ENCODE results near the gene EDNRB. TPM values are rescaled to one million over a fixed set of nuclear protein-coding genes. Genes with fewer than 3 reads are reported as not detected.

The EDNRB gene
- total and polyA plus RNA-seq, 2 of the 8 experiments (the other 6 are each of a cell fraction or from before 2014, with no cell fraction given): 15.8 to 73.2 TPM

- no peaks in the 10 kb centered on the region for H4K20me1 ChIP-seq (replicated peaks in 1 of 2; ENCODE audit: control insufficient read depth in 1 of 2, insufficient read depth in 2 of 2, low read length in 2 of 2)
- no peaks in the 10 kb centered on the region for H3K79me1 ChIP-seq (ENCODE audit: low read depth, low read length)
- DNase-seq (ENCODE audit: low read depth in 1 of 2, low spot score in 2 of 2) (no peak), FAIRE-seq (no peak)
- H3K9ac ChIP-seq (replicated peaks in 1 of 4; ENCODE audit: extremely low read depth in 1 of 4, low read depth in 3 of 4, low read length in 3 of 4): no peak overlapping the region
- peaks cover 0 to 19% (median 10%) of the 10 kb centered on the region in 4 experiments; a peak in 4 of 7 replicates for H3K4me1 ChIP-seq (replicated peaks in 1 of 4; ENCODE audit: control insufficient read depth in 3 of 4, insufficient read depth in 4 of 4, low read length in 3 of 4)
- no peak overlapping the region for H3K23ac ChIP-seq (ENCODE audit: insufficient read length)
- H4K91ac ChIP-seq (replicated peaks; ENCODE audit: insufficient read length, low read length): peak overlapping the region; percentile 75
- H3K14ac ChIP-seq (ENCODE audit: insufficient read length): no peak overlapping the region
- peak overlapping the region; percentile 15; the same call in 1 of the 2 replicates for H2AFZ ChIP-seq (ENCODE audit: low read length)
- POLR2A ChIA-PET (ENCODE audit: partially characterized antibody): interaction anchor here (1.3 kb wide), 1 partner anchor 39 kb away, joined by 3 read pairs; no protein-coding TSS in a partner anchor
- peak overlapping the region; percentile 18; the same call in 1 of the 2 replicates for H2BK5ac ChIP-seq (ENCODE audit: low read depth, low read length)
- H2AK5ac ChIP-seq (ENCODE audit: low read depth, low read length): no peak overlapping the region
- no peak overlapping the region for H3K4me3 ChIP-seq (ENCODE audit: extremely low read depth in 1 of 4, insufficient read depth in 2 of 4, low read depth in 3 of 4, low read length in 4 of 4)
- peak overlapping the region; percentile 67 for H2BK20ac ChIP-seq (ENCODE audit: low read length)
- H3K36me3 ChIP-seq (ENCODE audit: control insufficient read depth in 2 of 4, insufficient read depth in 4 of 4, low read length in 3 of 4): no peaks in the 10 kb centered on the region
- no peak overlapping the region for H4K8ac ChIP-seq (ENCODE audit: extremely low read depth, insufficient read depth, low read length)
- H2BK120ac ChIP-seq (replicated peaks; ENCODE audit: low read depth, low read length): peak overlapping the region; percentile 99
- H4K5ac ChIP-seq (ENCODE audit: insufficient read length, low read depth, low read length): no peak overlapping the region
- no peak overlapping the region for H3K4me2 ChIP-seq (ENCODE audit: insufficient read depth in 1 of 2, low read depth in 2 of 2, low read length in 2 of 2)
- TF ChIP-seq PHF8 (conservative IDR thresholded peaks at IDR 0.05; ENCODE audit: low read depth, low read length) (no peak), CHD2 (IDR thresholded peaks at IDR 0.05; ENCODE audit: low read length) (no peak), YY1 (IDR thresholded peaks at IDR 0.05; ENCODE audit: low read depth, low read length) (no peak), ATF3 (IDR thresholded peaks at IDR 0.05; ENCODE audit: insufficient read depth, low read depth, low read length) (no peak), CEBPB (IDR thresholded peaks at IDR 0.05; ENCODE audit: low read depth, low read length) (no peak), RXRA (IDR thresholded peaks at IDR 0.05; ENCODE audit: insufficient read depth, low read depth, low read length) (no peak), SP1 (IDR thresholded peaks at IDR 0.05; ENCODE audit: low read depth, low read length) (no peak), EZH2 (IDR thresholded peaks at IDR 0.05; ENCODE audit: low read depth, low read length, severe bottlenecking) (no peak), CBX8 (IDR thresholded peaks at IDR 0.05; ENCODE audit: borderline replicate concordance, low read depth, low read length) (no peak), KDM4A (IDR thresholded peaks at IDR 0.05; ENCODE audit: low read depth, low read length, severe bottlenecking) (no peak), EGR1 (IDR thresholded peaks at IDR 0.05; ENCODE audit: borderline replicate concordance, low read depth, low read length) (no peak), KDM1A (IDR thresholded peaks at IDR 0.05; ENCODE audit: borderline replicate concordance, low read length) (no peak)
- CTCF ChIA-PET (ENCODE audit: partially characterized antibody): interaction anchor here (1.0 kb wide), 1 partner anchor 263 kb away, joined by 5 read pairs; no protein-coding TSS in a partner anchor
- no peaks in the 10 kb centered on the region for H3K79me2 ChIP-seq (ENCODE audit: control insufficient read depth in 1 of 2, insufficient read depth in 2 of 2, low read length in 2 of 2)
- no peaks in the 10 kb centered on the region for H3K9me3 ChIP-seq (ENCODE audit: insufficient read depth in 2 of 2, low read depth in 1 of 2, low read length in 1 of 2)
- no peak overlapping the region for H3K56ac ChIP-seq (replicated peaks; ENCODE audit: insufficient read length, low read depth, low read length)
- no peak overlapping the region for H2BK15ac ChIP-seq (ENCODE audit: low read length)
- H3K27ac ChIP-seq (ENCODE audit: low read depth, low read length): no peak overlapping the region
- no peaks in the 10 kb centered on the region for H3K23me2 ChIP-seq (ENCODE audit: low read depth, low read length)
- no peak overlapping the region for H2BK12ac ChIP-seq (ENCODE audit: low read depth, low read length)
- H3K27me3 ChIP-seq (replicated peaks in 1 of 4; ENCODE audit: control insufficient read depth in 3 of 4, extremely low read depth in 1 of 4, insufficient read depth in 3 of 4, low read length in 3 of 4): no peaks in the 10 kb centered on the region
- no peak overlapping the region for H3K18ac ChIP-seq (ENCODE audit: extremely low read depth, low read length)
- no peak overlapping the region for H3K4ac ChIP-seq (replicated peaks; ENCODE audit: insufficient read length, low read depth, low read length)
Measured at GRCh38 chr13:77857531-77858209, 61.0 kb downstream of the EDNRB start.

Data from H1 (cell line).